Endothelial cell (in vitro differentiated cells): ENCODE data around the gene TENM3. TPM values are rescaled to one million over a fixed set of nuclear protein-coding genes. Genes with fewer than 3 reads are reported as not detected.

ENCODE experiments used
- DNase-seq: peaks from one replicate; pipeline ENCODE4 v3.0.0; 2021; ENCODE audit warnings: low spot score
- H3K27ac Mint-ChIP-seq: one replicate; pipeline ENCODE4 v1.8.0; 2021; ENCODE audit warnings: mixed read lengths, inconsistent platforms; ENCODE audit not compliant: unreplicated experiment
- H3K27me3 Mint-ChIP-seq: one replicate; pipeline ENCODE4 v1.8.0; 2021; ENCODE audit warnings: mild to moderate bottlenecking, moderate library complexity, mixed read lengths, inconsistent platforms; ENCODE audit not compliant: unreplicated experiment
- H3K36me3 Mint-ChIP-seq: one replicate; pipeline ENCODE4 v1.8.0; 2021; ENCODE audit warnings: mild to moderate bottlenecking, low read depth, mixed read lengths, inconsistent platforms; ENCODE audit not compliant: unreplicated experiment
- H3K4me1 Mint-ChIP-seq: one replicate; pipeline ENCODE4 v1.8.0; 2021; ENCODE audit warnings: mild to moderate bottlenecking, mixed read lengths, inconsistent platforms; ENCODE audit not compliant: unreplicated experiment
- H3K4me3 Mint-ChIP-seq: one replicate; pipeline ENCODE4 v1.8.0; 2021; ENCODE audit warnings: mild to moderate bottlenecking, mixed read lengths, inconsistent platforms; ENCODE audit not compliant: unreplicated experiment
- H3K9me3 Mint-ChIP-seq: one replicate; pipeline ENCODE4 v1.8.0; 2021; ENCODE audit warnings: mixed read lengths, inconsistent platforms; ENCODE audit not compliant: unreplicated experiment
- CTCF ChIP-seq: fragments of 200-600 bp; sonication (generic); IDR thresholded peaks from one replicate; pipeline ENCODE4 v1.5.0; 2021; ENCODE audit warnings: antibody characterized with exemption; ENCODE audit not compliant: unreplicated experiment
- total RNA-seq: library from RNA; stranded (reverse); fragmentation: NEBNext Ultra II Directional; extraction: Animal tissue kit (Norgen Biotek cat#: 25700); gene quantifications from one replicate; pipeline ENCODE4 v1.2.1, GENCODE V29; 2021; ENCODE audit not compliant: unreplicated experiment

TENM3 gene
- total RNA-seq, 1 donor from 2014 or later, result 29.7 TPM

GRCh38 chr4:182642831-182643230, 399.6 kb downstream of the TENM3 start:
- DNase-seq, result no peak
- H3K4me1 Mint-ChIP-seq, result peaks cover under 1% of the 10 kb centered on the region
- H3K4me3 Mint-ChIP-seq, result no peak overlapping the region

GRCh38 chr4:182643801-182644682, 400.8 kb downstream of the TENM3 start:
- Mint-ChIP-seq H3K27ac (no peak overlapping the region), H3K36me3 (peaks cover 5% of the 10 kb centered on the region), H3K4me1 (peaks cover 2% of the 10 kb centered on the region), H3K4me3 (no peak overlapping the region), H3K9me3 (no peaks in the 10 kb centered on the region), H3K27me3 (no peaks in the 10 kb centered on the region)
- no peak for DNase-seq
- TF ChIP-seq CTCF, result no peak

More at GRCh38 chr4:182642831-182643230, 399.6 kb downstream of the TENM3 start:
- Mint-ChIP-seq H3K27me3 (no peaks in the 10 kb centered on the region), H3K9me3 (no peaks in the 10 kb centered on the region), H3K36me3 (peaks cover 5% of the 10 kb centered on the region), H3K27ac (no peak overlapping the region)
- no peak for TF ChIP-seq CTCF

GRCh38 chr4:182644683-182645050, 401.5 kb downstream of the TENM3 start:
- no peak for TF ChIP-seq CTCF
- Mint-ChIP-seq H3K4me3 (no peak overlapping the region), H3K9me3 (no peaks in the 10 kb centered on the region), H3K36me3 (peaks cover 5% of the 10 kb centered on the region), H3K27ac (no peak overlapping the region), H3K4me1 (peaks cover 2% of the 10 kb centered on the region), H3K27me3 (no peaks in the 10 kb centered on the region)
- DNase-seq, result no peak

GRCh38 chr4:182645511-182645910, 402.3 kb downstream of the TENM3 start:
- no peak overlapping the region for H3K4me3 Mint-ChIP-seq
- H3K27me3 Mint-ChIP-seq, result no peaks in the 10 kb centered on the region
- H3K27ac Mint-ChIP-seq, result no peak overlapping the region

More at GRCh38 chr4:182645511-182645910, 402.3 kb downstream of the TENM3 start:
- no peak for DNase-seq
- no peak for TF ChIP-seq CTCF
- Mint-ChIP-seq H3K36me3 (peaks cover 5% of the 10 kb centered on the region), H3K9me3 (no peaks in the 10 kb centered on the region), H3K4me1 (peaks cover 2% of the 10 kb centered on the region)
